ENCODE measurements around the gene VASP. TPM values are rescaled to one million over a fixed set of nuclear protein-coding genes. Genes with fewer than 3 reads are reported as not detected.

The VASP gene
- total RNA-seq, 4 donors from 2014 or later, result 140 to 246 (median 167) TPM

DNA sequence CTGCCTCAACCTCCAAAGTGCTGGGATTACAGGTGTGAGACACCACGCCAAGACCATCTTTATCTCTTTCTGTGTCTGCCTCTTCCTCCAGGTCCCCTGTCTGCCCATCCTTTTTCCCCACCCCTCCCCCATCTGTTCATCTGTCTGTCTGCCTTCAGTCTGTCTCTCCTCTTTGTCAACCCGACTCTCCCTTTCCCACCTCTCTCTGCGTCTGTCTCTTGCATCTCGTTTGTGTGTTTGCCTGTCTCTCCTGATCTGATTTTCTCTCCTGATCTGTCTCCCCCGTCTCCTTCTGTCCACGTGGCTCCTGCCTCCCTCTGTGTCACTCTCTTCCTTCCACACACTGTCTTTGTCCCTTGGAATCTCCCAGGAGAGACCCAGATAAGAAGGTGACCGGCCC, 10.0 kb downstream of the VASP start:
- H3K4me3 ChIP-seq, result no peak overlapping the region
- no peaks in the 10 kb centered on the region for H3K9me3 ChIP-seq
- 39 to 66% methylated on average over 6 to 7 of the region's 7 CpGs for WGBS, 2 donors (ENCODE audit: low coverage in 1 of 2)
- TF ChIP-seq POLR2A (IDR thresholded peaks at IDR 0.05), result no peak
- TF ChIP-seq, protein P1, sequence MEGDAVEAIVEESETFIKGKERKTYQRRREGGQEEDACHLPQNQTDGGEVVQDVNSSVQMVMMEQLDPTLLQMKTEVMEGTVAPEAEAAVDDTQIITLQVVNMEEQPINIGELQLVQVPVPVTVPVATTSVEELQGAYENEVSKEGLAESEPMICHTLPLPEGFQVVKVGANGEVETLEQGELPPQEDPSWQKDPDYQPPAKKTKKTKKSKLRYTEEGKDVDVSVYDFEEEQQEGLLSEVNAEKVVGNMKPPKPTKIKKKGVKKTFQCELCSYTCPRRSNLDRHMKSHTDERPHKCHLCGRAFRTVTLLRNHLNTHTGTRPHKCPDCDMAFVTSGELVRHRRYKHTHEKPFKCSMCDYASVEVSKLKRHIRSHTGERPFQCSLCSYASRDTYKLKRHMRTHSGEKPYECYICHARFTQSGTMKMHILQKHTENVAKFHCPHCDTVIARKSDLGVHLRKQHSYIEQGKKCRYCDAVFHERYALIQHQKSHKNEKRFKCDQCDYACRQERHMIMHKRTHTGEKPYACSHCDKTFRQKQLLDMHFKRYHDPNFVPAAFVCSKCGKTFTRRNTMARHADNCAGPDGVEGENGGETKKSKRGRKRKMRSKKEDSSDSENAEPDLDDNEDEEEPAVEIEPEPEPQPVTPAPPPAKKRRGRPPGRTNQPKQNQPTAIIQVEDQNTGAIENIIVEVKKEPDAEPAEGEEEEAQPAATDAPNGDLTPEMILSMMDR (IDR thresholded peaks at IDR 0.05), result no peak
- no peak for TF ChIP-seq EP300 (IDR thresholded peaks at IDR 0.05)
- TF ChIP-seq POLR2AphosphoS5 (IDR thresholded peaks at IDR 0.05), result no peak
- ATAC-seq, result no peak
- H3K27me3 ChIP-seq, result no peaks in the 10 kb centered on the region
- H3K27ac ChIP-seq, result peak overlapping the region in 1 of 4 donors; percentile 87
- H3K36me3 ChIP-seq, result peaks cover 0 to 62% of the 10 kb centered on the region in 2 donors
- H3K4me1 ChIP-seq, result peaks cover 5 to 72% (median 24%) of the 10 kb centered on the region in 3 donors

DNA sequence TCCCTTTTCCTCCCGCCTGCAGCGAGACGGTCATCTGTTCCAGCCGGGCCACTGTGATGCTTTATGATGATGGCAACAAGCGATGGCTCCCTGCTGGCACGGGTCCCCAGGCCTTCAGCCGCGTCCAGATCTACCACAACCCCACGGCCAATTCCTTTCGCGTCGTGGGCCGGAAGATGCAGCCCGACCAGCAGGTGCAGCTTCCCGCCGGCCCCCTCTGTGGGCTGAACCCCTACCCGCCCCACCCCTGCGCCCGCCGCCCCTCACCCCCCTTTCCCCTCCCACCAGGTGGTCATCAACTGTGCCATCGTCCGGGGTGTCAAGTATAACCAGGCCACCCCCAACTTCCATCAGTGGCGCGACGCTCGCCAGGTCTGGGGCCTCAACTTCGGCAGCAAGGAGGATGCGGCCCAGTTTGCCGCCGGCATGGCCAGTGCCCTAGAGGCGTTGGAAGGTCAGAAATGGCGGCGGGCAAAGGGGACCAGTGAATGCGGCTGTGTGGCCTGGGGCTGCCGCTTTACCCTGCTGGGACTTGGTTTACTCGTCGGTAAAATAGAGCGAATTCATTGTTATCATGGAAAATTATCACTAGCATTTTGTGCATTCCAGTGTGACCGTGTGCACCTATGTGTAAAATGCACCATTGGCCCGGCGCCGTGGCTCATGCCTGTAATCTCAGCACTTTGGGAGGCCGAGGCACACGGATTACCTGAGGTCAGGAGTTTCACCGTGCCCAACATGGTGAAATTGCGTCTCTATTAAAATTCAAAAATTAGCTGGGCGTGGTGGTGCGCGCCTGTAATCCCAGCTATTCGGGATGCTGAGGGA, 10.6 kb downstream of the VASP start:
- Histone ChIP-seq H3K9me3 (no peaks in the 10 kb centered on the region), H3K36me3 (peaks cover 0 to 68% of the 10 kb centered on the region in 2 donors), H3K4me1 (peaks cover 5 to 72% (median 22%) of the 10 kb centered on the region in 3 donors), H3K27me3 (no peaks in the 10 kb centered on the region), H3K27ac (peak overlapping the region in 1 of 4 donors; percentile 87), H3K4me3 (no peak overlapping the region)
- no peak for ATAC-seq
- TF ChIP-seq POLR2AphosphoS5 (IDR thresholded peaks at IDR 0.05) (no peak), POLR2A (IDR thresholded peaks at IDR 0.05) (no peak), EP300 (IDR thresholded peaks at IDR 0.05) (no peak)
- TF ChIP-seq, protein P1 (IDR thresholded peaks at IDR 0.05), result no peak
- 77 to 88% methylated on average over 9 to 18 of the region's 50 CpGs for WGBS, 2 donors (ENCODE audit: low coverage in 1 of 2)

DNA sequence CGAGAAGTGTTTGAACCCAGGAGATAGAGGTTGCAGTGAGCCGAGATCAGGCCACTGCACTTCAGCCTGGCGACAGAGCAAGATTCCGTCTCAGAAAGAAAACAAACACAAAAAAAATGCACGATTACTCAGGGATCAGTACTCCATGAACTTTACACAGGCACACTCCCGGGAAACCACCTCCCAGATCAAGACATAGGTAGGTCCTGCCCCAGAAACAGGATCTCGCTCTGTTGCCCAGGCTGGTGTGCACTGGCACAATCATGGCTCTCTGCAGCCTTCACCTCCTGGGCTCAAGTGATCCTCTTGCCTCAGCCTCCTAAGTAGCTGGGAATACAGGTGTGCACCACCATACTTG, 11.2 kb downstream of the VASP start:
- ATAC-seq, result no peak
- H3K36me3 ChIP-seq, result peaks cover 0 to 74% of the 10 kb centered on the region in 2 donors
- H3K9me3 ChIP-seq, result no peaks in the 10 kb centered on the region
- H3K4me3 ChIP-seq, result no peak overlapping the region
- no peaks in the 10 kb centered on the region for H3K27me3 ChIP-seq
- H3K27ac ChIP-seq, result no peak overlapping the region
- 69 to 83% methylated on average over 3 to 7 of the region's 7 CpGs for WGBS, 2 donors (ENCODE audit: low coverage in 1 of 2)
- peaks cover 5 to 71% (median 20%) of the 10 kb centered on the region in 3 donors for H3K4me1 ChIP-seq
- TF ChIP-seq EP300 (IDR thresholded peaks at IDR 0.05) (no peak), POLR2A (IDR thresholded peaks at IDR 0.05) (no peak), POLR2AphosphoS5 (IDR thresholded peaks at IDR 0.05) (no peak)
- TF ChIP-seq, protein P1 (IDR thresholded peaks at IDR 0.05), result no peak

DNA sequence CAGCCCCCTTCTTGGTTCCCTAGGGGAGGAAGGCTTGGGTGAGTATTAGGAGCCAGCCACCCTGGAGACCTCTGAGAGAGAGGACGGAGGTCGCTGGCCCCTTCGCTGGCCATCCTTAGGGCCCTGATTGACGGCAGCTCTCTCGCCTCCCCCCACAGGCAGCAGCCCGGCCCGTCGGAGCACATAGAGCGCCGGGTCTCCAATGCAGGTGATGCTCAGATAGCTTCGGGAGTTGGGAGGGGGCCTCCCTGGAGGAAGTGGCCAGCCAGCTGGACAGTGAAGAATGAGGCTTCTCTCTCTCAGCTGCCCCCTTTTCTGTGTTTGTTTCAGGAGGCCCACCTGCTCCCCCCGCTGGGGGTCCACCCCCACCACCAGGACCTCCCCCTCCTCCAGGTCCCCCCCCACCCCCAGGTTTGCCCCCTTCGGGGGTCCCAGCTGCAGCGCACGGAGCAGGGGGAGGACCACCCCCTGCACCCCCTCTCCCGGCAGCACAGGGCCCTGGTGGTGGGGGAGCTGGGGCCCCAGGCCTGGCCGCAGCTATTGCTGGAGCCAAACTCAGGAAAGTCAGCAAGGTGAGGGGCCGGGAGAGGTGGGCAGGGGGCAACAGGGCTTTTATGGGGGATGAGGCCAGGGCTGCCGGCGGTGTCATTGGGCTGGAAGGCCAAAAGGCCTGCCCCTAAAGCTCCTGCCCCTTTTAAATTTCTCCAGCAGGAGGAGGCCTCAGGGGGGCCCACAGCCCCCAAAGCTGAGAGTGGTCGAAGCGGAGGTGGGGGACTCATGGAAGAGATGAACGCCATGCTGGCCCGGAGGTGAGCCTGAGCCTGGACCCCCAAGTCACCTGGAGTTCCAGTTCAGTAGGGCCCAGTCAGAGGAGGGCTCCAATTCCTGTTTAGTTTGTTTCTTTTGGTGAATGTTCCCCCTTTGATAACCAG, 15.0 kb downstream of the VASP start:
- peaks cover 0 to 68% (median 0%) of the 10 kb centered on the region in 3 donors for H3K4me1 ChIP-seq
- H3K27me3 ChIP-seq, result no peaks in the 10 kb centered on the region
- no peaks in the 10 kb centered on the region for H3K9me3 ChIP-seq
- peaks cover 0 to 97% of the 10 kb centered on the region in 2 donors for H3K36me3 ChIP-seq
- H3K27ac ChIP-seq, result peak overlapping the region in 3 of 4 donors; percentile 20 to 70 (median 38)
- WGBS, 2 donors (ENCODE audit: low coverage in 1 of 2), result 65% methylated on average over 10 of the region's 24 CpGs; no CpG with 5 or more reads in 1 of the 2 donors
- no peak overlapping the region for H3K4me3 ChIP-seq
- TF ChIP-seq, protein P1 (IDR thresholded peaks at IDR 0.05), result no peak
- TF ChIP-seq EP300 (IDR thresholded peaks at IDR 0.05), result no peak
- no peak for TF ChIP-seq POLR2AphosphoS5 (IDR thresholded peaks at IDR 0.05)
- no peak for TF ChIP-seq POLR2A (IDR thresholded peaks at IDR 0.05)
- no peak for ATAC-seq

Data from gastroesophageal sphincter (tissue), 4 donors.